Trophoblast cell (in vitro differentiated cells and primary cell): ENCODE results near the gene SREBF2.

Experiments
- DNase-seq, 2 donors: peaks; one replicate each; pipeline ENCODE4 v3.0.0-alpha.2; 2016
- H2AFZ ChIP-seq: 2 replicates; pipeline ENCODE4 v1.6.1; 2013; ENCODE audit warnings: low read length, moderate library complexity, mild to moderate bottlenecking; ENCODE audit not compliant: insufficient read depth, poor library complexity
- H2AK5ac ChIP-seq: 2 replicates; pipeline ENCODE4 v1.6.1; 2013; ENCODE audit warnings: mild to moderate bottlenecking, low read length
- H2BK120ac ChIP-seq: 2 replicates; pipeline ENCODE4 v1.6.1; 2013; ENCODE audit warnings: low read length, mild to moderate bottlenecking, moderate library complexity; ENCODE audit not compliant: insufficient read depth, poor library complexity
- H2BK12ac ChIP-seq: 2 replicates; pipeline ENCODE4 v1.6.1; 2013; ENCODE audit warnings: mild to moderate bottlenecking, low read length, moderate library complexity
- H2BK5ac ChIP-seq: 2 replicates; pipeline ENCODE4 v1.6.1; 2013; ENCODE audit warnings: low read length, low read depth, moderate library complexity, mild to moderate bottlenecking; ENCODE audit not compliant: poor library complexity
- H3K14ac ChIP-seq: 2 replicates; pipeline ENCODE4 v1.6.1; 2013; ENCODE audit warnings: mild to moderate bottlenecking, low read length
- H3K18ac ChIP-seq: 2 replicates; pipeline ENCODE4 v1.6.1; 2013; ENCODE audit warnings: mild to moderate bottlenecking, low read length
- H3K23ac ChIP-seq: 2 replicates; pipeline ENCODE4 v1.6.1; 2013; ENCODE audit warnings: low read length
- H3K27ac ChIP-seq: 2 replicates; pipeline ENCODE4 v1.5.1; 2013; ENCODE audit warnings: low read depth, mild to moderate bottlenecking, inconsistent platforms, low read length, moderate library complexity
- H3K27me3 ChIP-seq: 2 replicates; pipeline ENCODE4 v1.6.1; 2013; ENCODE audit warnings: inconsistent platforms, mild to moderate bottlenecking, low read length, moderate library complexity; ENCODE audit not compliant: insufficient read depth
- H3K36me3 ChIP-seq, 2 experiments: 1 replicate in 1 of 2; 2 replicates in 1 of 2; pipeline ENCODE4 v1.6.1; 2013; ENCODE audit warnings: low read length in 2 of 2, mild to moderate bottlenecking in 2 of 2, moderate library complexity in 1 of 2; ENCODE audit not compliant: insufficient read depth in 2 of 2, control insufficient read depth in 1 of 2
- H3K4ac ChIP-seq: 2 replicates; pipeline ENCODE4 v1.6.1; 2013; ENCODE audit warnings: low read depth, mild to moderate bottlenecking, low read length, moderate library complexity
- H3K4me1 ChIP-seq, 2 experiments: 1 replicate in 1 of 2; 2 replicates in 1 of 2; pipeline ENCODE4 v1.6.1; 2013; ENCODE audit warnings: low read length in 2 of 2, mild to moderate bottlenecking in 2 of 2, moderate library complexity in 1 of 2; ENCODE audit not compliant: insufficient read depth in 2 of 2, control insufficient read depth in 1 of 2
- H3K4me2 ChIP-seq: 2 replicates; pipeline ENCODE4 v1.6.1; 2013; ENCODE audit warnings: inconsistent platforms, mild to moderate bottlenecking, low read length, moderate library complexity
- H3K4me3 ChIP-seq: 2 replicates; pipeline ENCODE4 v1.5.1; 2013; ENCODE audit warnings: mild to moderate bottlenecking, low read depth, low read length, inconsistent platforms
- H3K79me1 ChIP-seq: one replicate; pipeline ENCODE4 v1.6.1; 2013; ENCODE audit warnings: low read length
- H3K79me2 ChIP-seq: 2 replicates; pipeline ENCODE4 v1.6.1; 2013; ENCODE audit warnings: low read length, mild to moderate bottlenecking; ENCODE audit not compliant: control insufficient read depth, insufficient read depth, poor library complexity
- H3K9ac ChIP-seq: 2 replicates; pipeline ENCODE4 v1.6.1; 2013; ENCODE audit warnings: mild to moderate bottlenecking, low read length
- H3K9me3 ChIP-seq: 2 replicates; pipeline ENCODE4 v1.6.1; 2013; ENCODE audit warnings: low read depth, mild to moderate bottlenecking, control low read depth, inconsistent platforms, low read length; ENCODE audit not compliant: insufficient read depth
- H4K12ac ChIP-seq: 2 replicates; pipeline ENCODE4 v1.6.1; 2013; ENCODE audit warnings: low read depth, mild to moderate bottlenecking, low read length, moderate library complexity
- H4K8ac ChIP-seq: 2 replicates; pipeline ENCODE4 v1.6.1; 2013; ENCODE audit warnings: low read depth, mild to moderate bottlenecking, low read length, moderate library complexity
- H4K91ac ChIP-seq: one replicate; pipeline ENCODE4 v1.6.1; 2013; ENCODE audit warnings: low read depth, mild to moderate bottlenecking, low read length, moderate library complexity
- WGBS: extraction: QIAGEN DNeasy Blood & Tissue Kit; methylation state at CpG from one replicate; pipeline ENCODE4 v1.1.7; 2013; ENCODE audit warnings: missing lambda C conversion rate; ENCODE audit not compliant: insufficient read length, insufficient coverage; ENCODE audit errors: extremely low coverage; 5-methylcytosine and 5-hydroxymethylcytosine counted together

SREBF2 gene

DNA sequence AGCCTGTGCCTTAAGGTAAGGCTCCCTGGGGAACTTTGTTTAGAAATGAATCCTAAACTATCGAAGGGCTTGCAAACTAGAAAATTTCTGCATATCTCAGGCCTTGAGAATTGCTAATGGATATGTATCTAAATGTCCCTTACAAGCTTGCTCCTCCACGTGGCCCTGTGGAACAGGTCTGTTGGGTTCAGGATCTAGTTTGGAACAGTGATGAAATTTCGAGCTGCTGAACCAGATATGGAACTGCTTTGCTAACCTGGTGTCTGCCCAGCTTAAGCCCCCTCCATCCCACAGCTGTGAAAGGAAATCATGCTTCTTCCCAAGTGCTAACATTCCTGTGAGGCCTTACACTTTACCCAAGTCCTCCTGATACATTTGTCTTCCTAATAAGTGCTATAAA lies 11.6 kb downstream of the SREBF2 start:
- no peak overlapping the region for H4K8ac ChIP-seq
- H3K4me1 ChIP-seq: peaks cover 13 to 25% of the 10 kb centered on the region in 2 experiments
- H3K9me3 ChIP-seq: no peaks in the 10 kb centered on the region
- no peak overlapping the region for H3K14ac ChIP-seq
- H3K36me3 ChIP-seq: peaks cover under 1 to 5% of the 10 kb centered on the region in 2 experiments
- H2BK12ac ChIP-seq: no peak overlapping the region
- no peak overlapping the region for H2BK120ac ChIP-seq
- no peak overlapping the region for H4K91ac ChIP-seq
- no CpG with 5 or more reads among the region's 3 CpGs for WGBS
- peaks cover 26% of the 10 kb centered on the region for H3K79me2 ChIP-seq
- no peak overlapping the region for H2BK5ac ChIP-seq
- H3K79me1 ChIP-seq: peaks cover 4% of the 10 kb centered on the region
- H3K23ac ChIP-seq: no peak overlapping the region
- H3K4me3 ChIP-seq: no peak overlapping the region
- DNase-seq: peak; percentile 93 to 97
- no peak overlapping the region for H2AK5ac ChIP-seq
- peak overlapping the region; percentile 58 for H3K27ac ChIP-seq
- H3K18ac ChIP-seq: no peak overlapping the region
- no peak overlapping the region for H2AFZ ChIP-seq
- no peak overlapping the region for H3K9ac ChIP-seq
- H3K4me2 ChIP-seq: peak overlapping the region; percentile 1
- peak overlapping the region; percentile 61 for H3K4ac ChIP-seq
- H4K12ac ChIP-seq: no peak overlapping the region
- H3K27me3 ChIP-seq: no peaks in the 10 kb centered on the region

DNA sequence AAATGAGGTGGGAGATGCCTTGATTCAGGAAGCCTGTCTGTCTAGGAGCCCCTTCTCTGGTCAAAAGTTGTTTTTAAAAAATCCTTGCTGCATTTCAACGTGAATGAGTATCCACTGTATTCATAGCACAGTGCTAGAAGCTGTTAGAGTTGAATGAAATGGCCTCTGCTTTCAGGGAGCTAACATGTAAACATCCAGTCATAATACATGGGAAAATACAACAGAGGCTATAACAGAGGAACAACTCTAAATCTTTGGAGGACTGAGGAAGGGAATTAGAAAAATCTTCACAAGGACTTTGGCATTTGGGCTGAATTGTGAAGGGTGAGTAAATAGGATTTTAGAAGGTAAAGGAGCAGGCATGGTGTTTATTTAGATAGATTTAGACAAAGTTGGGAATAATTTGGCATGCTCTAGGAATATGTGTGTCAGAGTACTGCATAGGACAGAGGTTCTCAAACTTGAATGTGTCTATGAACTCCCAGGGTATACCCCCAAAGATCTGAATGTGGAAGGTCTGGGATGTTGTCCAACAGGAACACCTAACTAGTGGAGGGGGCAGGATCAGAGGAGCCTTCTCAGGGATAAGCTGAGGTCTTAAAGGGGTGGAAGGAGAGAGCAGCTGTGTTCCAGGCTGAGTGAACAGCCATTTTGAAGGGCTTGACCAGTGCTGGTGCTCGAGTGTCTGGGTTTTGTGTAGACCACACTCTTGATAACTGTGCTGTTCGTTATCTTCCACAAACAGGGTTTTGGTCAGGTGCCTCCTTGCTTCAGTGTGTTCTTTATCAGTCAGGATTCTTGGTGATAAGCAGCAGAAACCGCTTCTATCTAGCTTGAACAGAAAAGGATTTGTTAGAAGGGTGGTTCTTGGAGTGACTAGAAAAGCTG lies 12.7 kb downstream of the SREBF2 start:
- Histone ChIP-seq H3K9ac (no peak overlapping the region), H4K8ac (peak overlapping the region; percentile 23), H2AFZ (no peak overlapping the region), H3K4me2 (no peak overlapping the region), H3K27me3 (no peaks in the 10 kb centered on the region), H3K9me3 (no peaks in the 10 kb centered on the region), H2BK12ac (peak overlapping the region; percentile 62), H3K36me3 (peaks cover 0 to 4% of the 10 kb centered on the region in 2 experiments), H2AK5ac (peak overlapping the region; percentile 62), H4K12ac (no peak overlapping the region), H3K4ac (peak overlapping the region; percentile 99), H3K4me1 (peaks cover 13 to 23% of the 10 kb centered on the region in 2 experiments), H3K79me2 (peaks cover 28% of the 10 kb centered on the region), H3K4me3 (no peak overlapping the region), H2BK5ac (peak overlapping the region; percentile 66), H3K18ac (peak overlapping the region; percentile 76), H3K79me1 (peaks cover 4% of the 10 kb centered on the region), H3K27ac (peak overlapping the region; percentile 36), H3K23ac (no peak overlapping the region), H2BK120ac (no peak overlapping the region), H4K91ac (peak overlapping the region; percentile 58), H3K14ac (peak overlapping the region; percentile 39)
- whole genome bisulfite sequencing: no CpG with 5 or more reads among the region's 4 CpGs
- DNase-seq: no peak

GRCh38 chr22:41846268-41846987 lies 13.5 kb downstream of the SREBF2 start:
- H2AK5ac ChIP-seq: no peak overlapping the region
- no CpG with 5 or more reads among the region's 10 CpGs for WGBS
- peaks cover 13 to 23% of the 10 kb centered on the region in 2 experiments for H3K4me1 ChIP-seq
- no peak overlapping the region for H2BK5ac ChIP-seq
- H3K9ac ChIP-seq: no peak overlapping the region
- H2BK12ac ChIP-seq: no peak overlapping the region
- H2AFZ ChIP-seq: no peak overlapping the region
- H3K27me3 ChIP-seq: no peaks in the 10 kb centered on the region
- H3K4me2 ChIP-seq: no peak overlapping the region
- peak overlapping the region; percentile 19 for H4K12ac ChIP-seq
- H3K14ac ChIP-seq: no peak overlapping the region
- peaks cover 4% of the 10 kb centered on the region for H3K79me1 ChIP-seq
- H3K27ac ChIP-seq: no peak overlapping the region
- H4K91ac ChIP-seq: peak overlapping the region; percentile 8
- no peaks in the 10 kb centered on the region for H3K9me3 ChIP-seq
- no peak overlapping the region for H4K8ac ChIP-seq
- no peak overlapping the region for H3K4me3 ChIP-seq
- peak overlapping the region; percentile 33 for H3K18ac ChIP-seq
- no peak overlapping the region for H3K23ac ChIP-seq
- H3K4ac ChIP-seq: peak overlapping the region; percentile 99
- H2BK120ac ChIP-seq: no peak overlapping the region
- H3K79me2 ChIP-seq: peaks cover 27% of the 10 kb centered on the region
- peaks cover 2% of the 10 kb centered on the region in 2 experiments for H3K36me3 ChIP-seq
- no peak for DNase-seq

DNA sequence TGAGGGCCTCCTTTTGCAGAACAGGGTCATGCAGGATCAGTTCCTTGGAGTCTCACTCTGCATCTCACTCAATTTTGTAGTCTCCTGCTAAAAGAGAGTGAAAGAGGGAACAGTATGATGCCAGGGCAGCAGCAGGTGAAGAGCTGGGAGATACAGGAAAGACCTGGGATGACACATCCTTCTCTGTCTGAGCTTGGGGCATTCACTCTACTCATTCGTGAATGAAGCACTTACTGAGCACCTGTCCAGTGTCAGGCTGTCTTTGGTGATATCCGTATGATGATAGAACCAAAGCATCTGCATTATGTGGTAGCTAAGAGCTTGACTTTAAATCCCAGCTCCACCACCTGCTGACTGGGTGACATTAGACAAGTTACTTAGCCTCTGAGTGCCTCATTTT lies 14.4 kb downstream of the SREBF2 start:
- WGBS: no CpG with 5 or more reads among the region's 2 CpGs
- no peaks in the 10 kb centered on the region for H3K9me3 ChIP-seq

More for the DNA sequence above, 14.4 kb downstream of the SREBF2 start:
- Histone ChIP-seq H3K23ac (no peak overlapping the region), H3K27ac (no peak overlapping the region), H3K18ac (no peak overlapping the region), H3K79me1 (peaks cover 4% of the 10 kb centered on the region), H3K79me2 (peaks cover 27% of the 10 kb centered on the region), H3K4ac (peak overlapping the region; percentile 71), H3K9ac (no peak overlapping the region), H3K14ac (no peak overlapping the region), H2BK5ac (no peak overlapping the region), H4K91ac (no peak overlapping the region), H2AFZ (no peak overlapping the region), H3K27me3 (no peaks in the 10 kb centered on the region), H3K4me3 (no peak overlapping the region), H2BK120ac (no peak overlapping the region), H3K4me2 (no peak overlapping the region), H3K4me1 (peaks cover 13 to 23% of the 10 kb centered on the region in 2 experiments), H2AK5ac (no peak overlapping the region), H3K36me3 (peaks cover 2 to 3% of the 10 kb centered on the region in 2 experiments), H2BK12ac (no peak overlapping the region), H4K12ac (no peak overlapping the region), H4K8ac (no peak overlapping the region)
- no peak for DNase-seq
